ENCODE results near the gene PTPRT. TPM values are rescaled to one million over a fixed set of nuclear protein-coding genes. Genes with fewer than 3 reads are reported as not detected.

The PTPRT gene
- total RNA-seq, 4 donors from 2014 or later: 0.57 to 2.0 (median 0.83) TPM

GRCh38 chr20:43046966-43047365 is 142.7 kb downstream of the PTPRT start:
- no peak for TF ChIP-seq CTCF (IDR thresholded peaks at IDR 0.05; ENCODE audit: low read depth)

GRCh38 chr20:43043887-43044286 is 145.8 kb downstream of the PTPRT start:
- no peak for TF ChIP-seq CTCF (IDR thresholded peaks at IDR 0.05; ENCODE audit: low read depth)

- TF ChIP-seq CTCF (IDR thresholded peaks at IDR 0.05; ENCODE audit: low read depth): no peak
Measured at GRCh38 chr20:43040427-43040826, 149.3 kb downstream of the PTPRT start.

- TF ChIP-seq CTCF (IDR thresholded peaks at IDR 0.05; ENCODE audit: low read depth): no peak
Measured at GRCh38 chr20:43037605-43038309, 151.9 kb downstream of the PTPRT start.

- no peak for TF ChIP-seq CTCF (IDR thresholded peaks at IDR 0.05; ENCODE audit: low read depth)
Measured at GRCh38 chr20:43034981-43035724, 154.6 kb downstream of the PTPRT start.

GRCh38 chr20:43032459-43032858 is 157.2 kb downstream of the PTPRT start:
- TF ChIP-seq CTCF (IDR thresholded peaks at IDR 0.05; ENCODE audit: low read depth): no peak

- TF ChIP-seq CTCF (IDR thresholded peaks at IDR 0.05; ENCODE audit: low read depth): no peak
Measured at GRCh38 chr20:43029176-43029575, 160.5 kb downstream of the PTPRT start.
